WI38 (cell line): ENCODE results near the gene MYRF.

ENCODE experiments used
- H3K4me3 ChIP-seq: 2 replicates; pipeline ENCODE4 v1.5.1; 2011; ENCODE audit warnings: low read depth, mild to moderate bottlenecking, control low read depth, low read length
- CTCF ChIP-seq: IDR thresholded peaks from 2 replicates; pipeline ENCODE4 v1.5.1; 2012; ENCODE audit warnings: low read depth, mild to moderate bottlenecking, control low read depth, low read length

Gene MYRF

GRCh38 chr11:61709572-61709971 lies 42.9 kb upstream of the MYRF start:
- no peak for TF ChIP-seq CTCF
- no peak overlapping the region for H3K4me3 ChIP-seq

- H3K4me3 ChIP-seq, result no peak overlapping the region
- no peak for TF ChIP-seq CTCF
Observed at GRCh38 chr11:61710019-61710418, 42.4 kb upstream of the MYRF start.

- H3K4me3 ChIP-seq, result no peak overlapping the region
- TF ChIP-seq CTCF, result no peak
Observed at GRCh38 chr11:61711037-61711436, 41.4 kb upstream of the MYRF start.

- TF ChIP-seq CTCF, result no peak
Observed at GRCh38 chr11:61711498-61711897, 40.9 kb upstream of the MYRF start.

GRCh38 chr11:61712314-61712713 lies 40.1 kb upstream of the MYRF start:
- no peak overlapping the region for H3K4me3 ChIP-seq
- no peak for TF ChIP-seq CTCF

More at GRCh38 chr11:61711498-61711897, 40.9 kb upstream of the MYRF start:
- no peak overlapping the region for H3K4me3 ChIP-seq

- H3K4me3 ChIP-seq, result no peak overlapping the region
- TF ChIP-seq CTCF, result no peak
Observed at GRCh38 chr11:61712846-61713245, 39.6 kb upstream of the MYRF start.

GRCh38 chr11:61713464-61713863 lies 39.0 kb upstream of the MYRF start:
- TF ChIP-seq CTCF, result no peak
- H3K4me3 ChIP-seq, result no peak overlapping the region
